Measurements from ENCODE around the gene PHF3.
"Not testable (repeated sequence)": the region's sequence is repeated elsewhere in the genome, so short reads cannot be mapped to it uniquely, and the experiment has no call there.

The PHF3 gene

DNA sequence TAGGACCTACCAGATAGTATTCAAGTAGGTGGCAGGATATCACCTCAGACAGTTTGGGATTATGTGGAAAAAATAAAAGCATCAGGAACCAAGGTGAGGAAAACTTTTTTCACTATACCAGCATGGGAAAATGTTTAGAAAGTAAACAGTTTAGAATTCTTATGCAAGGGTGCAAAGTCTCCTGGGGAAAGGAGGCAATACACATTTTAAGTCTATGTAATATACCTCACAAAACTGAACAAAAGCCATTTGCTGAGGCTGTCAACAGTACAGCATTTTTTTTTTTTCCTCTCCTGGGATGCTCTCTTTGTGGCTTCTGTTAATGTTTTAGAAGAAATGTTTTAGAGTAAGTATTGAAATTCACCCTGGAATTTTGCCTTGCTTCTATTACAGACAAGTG, 73.5 kb downstream of the PHF3 start:
- no peak for DNase-seq

DNA sequence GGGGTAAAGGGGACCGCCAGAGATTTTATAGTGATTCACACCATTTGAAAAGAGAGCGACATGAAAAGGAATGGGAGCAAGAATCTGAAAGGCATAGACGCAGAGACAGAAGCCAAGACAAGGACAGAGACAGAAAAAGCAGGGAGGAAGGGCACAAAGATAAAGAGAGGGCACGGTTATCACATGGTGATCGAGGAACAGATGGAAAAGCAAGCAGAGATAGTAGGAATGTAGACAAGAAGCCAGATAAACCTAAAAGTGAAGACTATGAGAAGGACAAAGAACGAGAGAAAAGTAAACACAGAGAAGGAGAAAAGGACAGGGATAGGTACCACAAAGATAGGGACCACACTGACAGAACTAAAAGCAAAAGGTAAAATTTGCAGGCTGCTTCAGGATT, 77.7 kb downstream of the PHF3 start:
- DNase-seq: no peak

DNA sequence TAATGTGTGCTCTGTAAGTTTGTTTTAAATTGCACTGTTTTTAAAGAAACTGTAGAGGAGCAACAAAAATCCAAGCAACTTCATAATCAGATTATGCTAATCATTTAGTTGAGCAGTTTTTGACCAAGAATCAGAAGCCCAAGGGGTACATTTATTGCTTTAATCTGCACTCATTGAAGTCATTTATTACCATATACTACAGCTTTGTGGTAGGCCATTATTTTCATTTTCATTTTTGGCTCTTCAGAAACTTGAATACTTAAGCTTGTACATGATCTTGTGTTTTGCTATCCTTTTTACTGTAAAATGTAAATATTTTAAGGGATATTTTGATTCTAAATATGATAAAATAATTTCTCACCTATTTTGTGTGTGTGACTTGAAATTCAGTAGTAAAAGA, 78.5 kb downstream of the PHF3 start:
- no peak for DNase-seq

DNA sequence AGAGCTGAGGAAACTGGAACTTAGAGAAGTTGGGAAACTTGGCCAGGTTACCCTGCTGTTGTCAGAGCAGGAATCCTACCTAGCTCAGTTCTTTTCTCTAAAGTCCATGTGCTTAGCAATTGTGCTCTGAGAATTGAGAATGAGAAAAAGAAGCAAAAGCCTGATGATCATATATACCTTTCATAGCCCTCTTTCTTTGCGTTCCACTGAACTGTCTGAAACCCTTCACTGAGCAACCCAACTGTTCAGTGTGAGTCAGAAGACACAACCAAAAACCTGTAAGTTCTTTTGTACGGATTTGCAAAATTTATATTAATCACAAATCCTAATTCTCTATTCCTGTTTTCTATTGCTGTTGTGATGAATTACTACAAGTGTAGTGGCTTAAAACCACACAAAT, 80.6 kb downstream of the PHF3 start:
- DNase-seq: no peak

GRCh38 chr6:63721181-63721580, 85.6 kb downstream of the PHF3 start:
- no peak for DNase-seq

DNA sequence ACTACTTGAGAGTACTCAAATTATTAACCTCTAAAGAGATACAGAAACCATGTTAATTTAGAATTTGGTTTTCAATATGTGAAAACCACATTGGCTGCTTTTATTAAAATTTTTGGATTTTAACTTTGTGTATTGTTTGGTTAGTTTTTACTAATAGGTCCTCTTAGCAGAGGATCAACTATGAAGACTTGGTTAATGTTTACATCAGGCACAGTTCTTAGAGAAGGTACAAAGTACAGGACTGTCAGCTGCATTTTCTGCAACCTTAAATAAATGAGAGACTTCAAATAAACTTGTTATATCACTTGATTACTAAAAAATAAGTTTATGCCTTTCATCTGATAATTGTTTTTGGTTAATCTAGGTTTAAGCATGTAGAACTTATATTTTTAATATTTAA, 89.1 kb downstream of the PHF3 start:
- no peak for DNase-seq

DNA sequence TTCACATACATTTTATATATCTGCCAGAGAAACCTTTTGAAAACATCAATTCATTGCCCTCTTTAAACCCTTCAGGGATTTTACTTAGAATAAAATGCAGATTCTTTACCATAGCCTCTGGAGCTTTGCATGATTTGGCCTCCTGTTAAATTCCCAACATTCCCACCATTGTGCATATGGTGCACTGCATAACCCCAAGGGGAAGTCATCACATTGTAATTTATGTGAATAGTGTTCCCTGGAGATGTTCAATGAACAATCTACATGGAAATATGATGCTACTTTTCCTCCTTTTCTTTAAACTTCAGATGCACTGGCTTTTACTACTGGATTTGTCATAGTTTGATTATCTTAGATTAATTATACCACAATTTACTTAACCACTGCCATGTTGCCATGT, 94.7 kb downstream of the PHF3 start:
- no peak for DNase-seq

DNA sequence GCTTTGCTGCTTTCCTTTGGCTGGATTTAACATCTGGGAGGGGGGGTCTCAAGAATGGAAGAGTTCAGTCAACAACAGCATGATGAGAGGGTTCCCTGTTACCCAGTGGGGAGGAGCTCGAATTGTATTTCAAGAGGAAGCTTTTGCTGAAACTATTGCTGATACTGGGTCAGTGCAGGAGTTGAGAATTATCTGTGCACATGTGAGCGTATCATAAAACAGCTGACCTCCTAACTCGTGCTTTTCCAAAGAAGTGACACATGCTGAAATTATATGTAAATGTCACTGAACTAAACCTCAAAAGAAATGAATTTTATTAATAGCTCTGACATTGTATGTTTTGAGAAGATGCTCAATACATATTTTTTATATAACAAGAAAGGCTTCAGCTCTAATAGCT, 96.3 kb downstream of the PHF3 start:
- DNase-seq: no peak

DNA sequence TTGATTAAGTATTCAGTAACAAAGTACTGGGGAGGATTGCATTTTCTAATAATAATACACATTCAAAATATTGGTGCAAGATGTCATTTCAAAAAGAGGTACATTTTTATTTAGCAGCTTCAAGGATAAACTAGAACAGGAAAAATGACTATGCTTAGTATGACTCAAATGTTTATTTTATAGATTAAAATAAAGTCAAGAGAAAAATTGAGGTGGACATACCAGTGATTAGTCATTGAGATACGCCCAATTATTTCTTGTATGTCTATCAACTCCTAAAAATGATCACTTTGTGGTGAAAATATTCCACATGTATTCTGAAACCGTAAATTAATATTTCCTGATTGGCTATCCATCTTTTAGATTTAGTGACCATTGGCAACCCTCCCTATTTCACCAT, 96.7 kb downstream of the PHF3 start:
- DNase-seq: no peak

DNA sequence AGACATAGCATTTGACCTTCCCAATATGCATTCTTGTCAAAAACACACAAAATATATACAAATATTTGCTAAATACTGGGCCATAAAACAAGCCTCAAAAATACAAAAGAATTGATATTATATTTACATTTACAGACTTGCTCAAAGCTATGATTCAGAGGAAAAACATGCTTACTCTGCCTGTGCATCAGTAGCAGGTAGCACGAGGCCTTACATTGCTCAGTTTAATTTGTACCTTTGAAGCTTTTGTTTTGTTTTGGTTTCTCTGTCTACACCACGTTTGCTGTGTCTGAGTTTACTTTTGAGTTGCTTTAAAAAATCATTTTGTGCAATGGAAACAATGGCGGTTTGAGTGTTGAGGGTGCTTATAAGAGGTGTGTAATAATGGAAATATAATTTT, 99.3 kb downstream of the PHF3 start:
- no peak for DNase-seq

- DNase-seq: not testable (repeated sequence)
These were observed 102.6 kb downstream of the PHF3 start for GRCh38 chr6:63738190-63738589.

DNA sequence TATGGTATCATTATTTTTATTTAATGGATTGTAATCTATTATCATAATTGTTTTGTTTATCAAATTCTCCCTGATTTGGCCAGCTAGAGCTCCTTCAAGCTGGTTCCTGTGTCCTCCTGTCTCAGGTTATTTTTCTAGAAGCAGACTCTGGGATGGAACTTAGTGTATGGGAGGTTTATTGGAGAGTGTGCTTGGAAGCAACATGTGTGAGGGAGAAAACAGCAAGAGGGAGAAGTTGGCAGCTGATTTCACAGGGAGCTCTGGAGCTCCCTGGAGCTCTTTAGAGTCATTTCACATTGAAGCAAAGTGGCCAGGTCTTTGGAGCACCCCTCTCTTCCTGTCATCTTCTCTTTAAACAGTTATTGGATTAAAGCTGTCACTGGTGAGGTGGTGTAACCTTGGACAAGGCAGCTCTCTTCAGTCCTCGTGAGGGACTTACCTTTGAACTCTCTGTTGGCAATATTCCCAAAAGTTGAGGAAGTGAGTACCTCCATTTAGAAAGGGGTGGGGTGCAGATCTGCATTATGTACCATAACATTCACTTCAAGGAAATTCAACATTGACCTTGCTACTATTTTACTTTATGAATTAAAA, 103.6 kb downstream of the PHF3 start:
- DNase-seq: no peak

- DNase-seq: no peak
These were observed 105.1 kb downstream of the PHF3 start for GRCh38 chr6:63740709-63741108.

GRCh38 chr6:63742060-63742459, 106.5 kb downstream of the PHF3 start:
- no peak for DNase-seq

GRCh38 chr6:63743691-63744090, 108.1 kb downstream of the PHF3 start:
- no peak for DNase-seq

- no peak for DNase-seq
These were observed 109.2 kb downstream of the PHF3 start for GRCh38 chr6:63744810-63745209.

- DNase-seq: no peak
These were observed 110.2 kb downstream of the PHF3 start for GRCh38 chr6:63745784-63746183.

GRCh38 chr6:63750400-63750799, 114.8 kb downstream of the PHF3 start:
- DNase-seq: no peak

GRCh38 chr6:63757275-63757674, 121.7 kb downstream of the PHF3 start:
- not testable (repeated sequence) for DNase-seq

GRCh38 chr6:63757826-63758225, 122.2 kb downstream of the PHF3 start:
- DNase-seq: no peak

GRCh38 chr6:63759605-63760105, 124.1 kb downstream of the PHF3 start:
- DNase-seq: no peak

DNA sequence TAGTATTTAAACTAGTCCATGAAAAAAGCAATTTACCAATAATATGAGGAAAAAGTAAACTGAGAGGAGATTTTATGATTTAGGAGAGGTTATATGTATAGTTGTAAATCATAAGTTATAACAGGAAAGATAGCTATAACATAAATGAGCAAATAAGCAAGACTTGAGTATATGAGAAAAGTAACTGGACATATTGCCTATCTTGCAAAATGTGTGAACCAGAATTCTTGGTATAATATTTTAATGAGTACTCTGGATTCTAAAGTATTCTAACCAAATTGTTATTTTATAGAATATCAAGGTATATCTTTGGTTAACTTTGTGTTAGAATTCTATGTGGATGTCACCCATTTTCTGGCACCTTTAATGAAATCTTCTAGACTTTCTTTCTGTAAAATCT, 124.6 kb downstream of the PHF3 start:
- DNase-seq: no peak

GRCh38 chr6:63764318-63764916, 128.8 kb downstream of the PHF3 start:
- DNase-seq: peak; percentile 58

All from KG1 (cell line).